K562 (cell line): ENCODE data around the gene AGAP1. TPM values are rescaled to one million over a fixed set of nuclear protein-coding genes. Genes with fewer than 3 reads are reported as not detected.

Experiments used
- ATAC-seq: fragments of 200-7000 bp; cut with Tn5 transposase; 3 replicates; pipeline ENCODE4 v1.9.1; 2020; ENCODE audit warnings: moderate library complexity
- BruUV-seq: library from RNA; stranded (reverse); fragments of 400-500 nt; replicated peaks from 2 replicates; lab custom pipeline; 2021; lab: Mats Ljungman, UMichigan
- CTCF ChIA-PET: fragments of 300-600 bp; formaldehyde crosslinking; extraction: SDS; loops from one replicate; lab custom pipeline; 2021; ENCODE audit warnings: low intra/inter-chr PET ratio; lab: Yijun Ruan, JAX
- POLR2A ChIA-PET: fragments of 300-600, 350-650 bp; sonication (Branson Sonifier 250); formaldehyde crosslinking; extraction: SDS; loops from one replicate; lab custom pipeline; 2021; ENCODE audit warnings: antibody characterized with exemption, inconsistent platforms; lab: Yijun Ruan, JAX
- DNase-seq, 4 experiments: peaks; one replicate each; pipeline versions ENCODE4 v3.0.0 to v3.0.0-alpha.2; 2011 to 2018; ENCODE audit warnings: low spot score in 3 of 4, mixed read lengths in 3 of 4; ENCODE audit errors: extremely low read depth in 1 of 4
- FAIRE-seq: peaks from 2 replicates; lab custom pipeline; 2011; peaks lifted over from hg19 to GRCh38; lab: Jason Lieb, UNC
- H2AFZ ChIP-seq: 2 replicates; pipeline ENCODE4 v1.6.0; 2011; ENCODE audit warnings: low read depth, low read length, control low read depth, inconsistent platforms
- H3K27ac ChIP-seq: fragments of 200-600 bp; 3 replicates; pipeline ENCODE4 v1.8.0; 2011; ENCODE audit warnings: low read depth, mild to moderate bottlenecking, control low read depth, inconsistent platforms, low read length, moderate library complexity, mixed read lengths; ENCODE audit errors: extremely low read depth
- H3K27me3 ChIP-seq, 2 experiments: fragments of 300-600 bp in 1 of 2; 2 replicates in 1 of 2; 3 replicates in 1 of 2; pipeline versions ENCODE4 v1.6.0 to v1.8.0; 2011; ENCODE audit warnings: inconsistent platforms in 2 of 2, low read length in 2 of 2, mild to moderate bottlenecking in 1 of 2, mixed read lengths in 1 of 2, moderate library complexity in 1 of 2; ENCODE audit not compliant: control insufficient read depth in 2 of 2, insufficient read depth in 2 of 2
- H3K36me3 ChIP-seq: fragments of 300-600 bp; 3 replicates; pipeline ENCODE4 v1.8.0; 2011; ENCODE audit warnings: mild to moderate bottlenecking, low read length, inconsistent platforms; ENCODE audit not compliant: control insufficient read depth, insufficient read depth
- H3K4me1 ChIP-seq, 2 experiments: fragments of 200-600 bp in 1 of 2; replicated peaks in 1 of 2; 2 replicates in 1 of 2; 3 replicates in 1 of 2; pipeline versions ENCODE4 v1.5.1 to v1.8.0; 2011; ENCODE audit warnings: inconsistent platforms in 2 of 2, low read length in 2 of 2, mild to moderate bottlenecking in 1 of 2, mixed read lengths in 1 of 2, moderate library complexity in 1 of 2; ENCODE audit not compliant: control insufficient read depth in 2 of 2, insufficient read depth in 2 of 2
- H3K4me2 ChIP-seq: 2 replicates; pipeline ENCODE4 v1.6.1; 2011; ENCODE audit warnings: low read length, control low read depth, inconsistent platforms, mixed read lengths; ENCODE audit not compliant: insufficient read depth
- H3K4me3 ChIP-seq: fragments of 200-600 bp; sonication (generic), shearing (Covaris generic); 2 replicates; pipeline ENCODE4 v1.5.1; 2016; ENCODE audit warnings: control low read depth, inconsistent platforms
- H3K79me2 ChIP-seq: fragments of 200-600 bp; 3 replicates; pipeline ENCODE4 v1.8.0; 2011; ENCODE audit warnings: low read length, inconsistent platforms; ENCODE audit not compliant: control insufficient read depth, insufficient read depth
- H3K9ac ChIP-seq, 2 experiments: 2 replicates each; pipeline versions ENCODE4 v1.6.0 to v1.6.1; 2011; ENCODE audit warnings: low read depth in 2 of 2, low read length in 2 of 2, control low read depth in 1 of 2, inconsistent platforms in 1 of 2, mild to moderate bottlenecking in 1 of 2, mixed read lengths in 1 of 2; ENCODE audit not compliant: insufficient read depth in 1 of 2
- H3K9me1 ChIP-seq: one replicate; pipeline ENCODE4 v1.6.0; 2011; ENCODE audit warnings: inconsistent platforms, mild to moderate bottlenecking, low read length, moderate library complexity; ENCODE audit not compliant: control insufficient read depth, insufficient read depth
- H3K9me3 ChIP-seq: replicated peaks from 2 replicates; pipeline ENCODE4 v1.5.1; 2011; ENCODE audit warnings: low read depth, low read length, inconsistent platforms; ENCODE audit not compliant: control insufficient read depth, insufficient read depth
- H4K20me1 ChIP-seq: replicated peaks from 2 replicates; pipeline ENCODE4 v1.6.1; 2011; ENCODE audit warnings: low read length, inconsistent platforms, mixed read lengths; ENCODE audit not compliant: control insufficient read depth, insufficient read depth
- BRD4 ChIP-seq: fragments of 200-600 bp; sonication (generic); IDR thresholded peaks from 2 replicates; pipeline ENCODE4 v1.6.1; 2017; ENCODE audit warnings: inconsistent platforms
- CC2D1A ChIP-seq: fragments of 450-650 bp; IDR thresholded peaks from 2 replicates; pipeline ENCODE4 v1.6.1; 2017; ENCODE audit warnings: mild to moderate bottlenecking
- KLF1 ChIP-seq: fragments of 450-650 bp; IDR thresholded peaks from 2 replicates; pipeline ENCODE4 v1.6.1; 2016; ENCODE audit warnings: missing genetic modification characterization, missing compliant biosample characterization
- PRMT5 ChIP-seq: sonication (generic); formaldehyde crosslinking; IDR thresholded peaks from 2 replicates; pipeline ENCODE4 v1.5.0; 2020; ENCODE audit warnings: missing genetic modification reagents
- RERE ChIP-seq: sonication (generic); formaldehyde crosslinking; IDR thresholded peaks from 2 replicates; pipeline ENCODE4 v1.8.0; 2023; ENCODE audit warnings: missing genetic modification reagents, mild to moderate bottlenecking, borderline replicate concordance
- THRAP3 ChIP-seq: fragments of 450-650 bp; IDR thresholded peaks from 2 replicates; pipeline ENCODE4 v1.6.1; 2016; ENCODE audit warnings: mild to moderate bottlenecking, inconsistent platforms, borderline replicate concordance
- WGBS: fragments of 100-300 bp; shearing (Covaris generic); methylation state at CpG from one replicate; pipeline ENCODE4 v1.1.6; 2016; ENCODE audit warnings: low coverage, mixed read lengths; ENCODE audit not compliant: insufficient coverage; ENCODE audit errors: missing lambda C conversion rate; 5-methylcytosine and 5-hydroxymethylcytosine counted together
- in situ Hi-C: fragments of 300-500 bp; cut with MboI; formaldehyde crosslinking; loops from 4 replicates; pipeline ENCODE4 v1.15.0; 2018; ENCODE audit warnings: inconsistent platforms, mixed read lengths
- intact Hi-C: fragments of 100-400 bp; cut with micrococcal nuclease; formaldehyde crosslinking; loops from 2 replicates; pipeline ENCODE4 v1.14.2; 2022
- polyA plus RNA-seq, 8 experiments: library from polyadenylated mRNA; depleted of rRNA in 4 of 8; stranded (reverse) in 5 of 8; unstranded in 3 of 8; fragments of >200 nt; fragmentation: Nextera tagmentation in 2 of 8; fragmentation: Illumina TruSeq in 1 of 8; extraction: Ambion mirVana in 2 of 8; extraction: Trizol in 1 of 8; gene quantifications; 2 replicates each; pipeline versions ENCODE4 v1.2.1 to v1.2.3, GENCODE V29; 2011 to 2014; ENCODE audit warnings: inconsistent platforms in 1 of 8, missing spikeins in 1 of 8
- total RNA-seq, 7 experiments: library from RNA; depleted of rRNA in 6 of 7; stranded (reverse); fragments of >200 nt in 6 of 7; fragmentation: Illumina TruSeq in 2 of 7; extraction: Trizol in 2 of 7; gene quantifications; 2 replicates each; pipeline versions ENCODE4 v1.2.1 to v1.2.3, GENCODE V29; 2011 to 2021; ENCODE audit warnings: low replicate concordance in 1 of 7
- TF ChIP-seq, protein P1 (sequence below): fragments of 250-450 bp; sonication (Bioruptor Pico); IDR thresholded peaks from 2 replicates; pipeline ENCODE4 v1.5.1; 2021; ENCODE audit warnings: mild to moderate bottlenecking

Gene AGAP1
- total and polyA plus RNA-seq, 9 of the 15 experiments (the other 6 are each of a cell fraction or from before 2014, with no cell fraction given): 1.3 to 24.0 (median 10.6) TPM

- intact Hi-C loops: no loop called here
- peaks cover 2% of the 10 kb centered on the region; the same call in 1 of the 3 replicates for H3K36me3 ChIP-seq
- H3K4me3 ChIP-seq: no peak overlapping the region
- H3K79me2 ChIP-seq: no peaks in the 10 kb centered on the region
- no peaks in the 10 kb centered on the region for H3K9me1 ChIP-seq
- H3K4me2 ChIP-seq: no peak overlapping the region
- ATAC-seq (no peak), DNase-seq (no peak), FAIRE-seq (no peak)
- BruUV-seq: no TSS peak
- H4K20me1 ChIP-seq: no peaks in the 10 kb centered on the region
- WGBS: 67% methylated on average over 5 of the region's 7 CpGs
- H3K9me3 ChIP-seq: no peaks in the 10 kb centered on the region
- H3K27me3 ChIP-seq: no peaks in the 10 kb centered on the region
- H3K27ac ChIP-seq: no peak overlapping the region
- ChIA-PET CTCF (no interaction called here), POLR2A (no interaction called here)
- no peak overlapping the region for H2AFZ ChIP-seq
- in situ Hi-C loops: no loop called here
- TF ChIP-seq BRD4 (no peak), RERE (CRISPR knock-in tag) (no peak), THRAP3 (no peak), PRMT5 (CRISPR knock-in tag) (no peak), CC2D1A (no peak), KLF1 (tag) (no peak)
- TF ChIP-seq, protein P1, sequence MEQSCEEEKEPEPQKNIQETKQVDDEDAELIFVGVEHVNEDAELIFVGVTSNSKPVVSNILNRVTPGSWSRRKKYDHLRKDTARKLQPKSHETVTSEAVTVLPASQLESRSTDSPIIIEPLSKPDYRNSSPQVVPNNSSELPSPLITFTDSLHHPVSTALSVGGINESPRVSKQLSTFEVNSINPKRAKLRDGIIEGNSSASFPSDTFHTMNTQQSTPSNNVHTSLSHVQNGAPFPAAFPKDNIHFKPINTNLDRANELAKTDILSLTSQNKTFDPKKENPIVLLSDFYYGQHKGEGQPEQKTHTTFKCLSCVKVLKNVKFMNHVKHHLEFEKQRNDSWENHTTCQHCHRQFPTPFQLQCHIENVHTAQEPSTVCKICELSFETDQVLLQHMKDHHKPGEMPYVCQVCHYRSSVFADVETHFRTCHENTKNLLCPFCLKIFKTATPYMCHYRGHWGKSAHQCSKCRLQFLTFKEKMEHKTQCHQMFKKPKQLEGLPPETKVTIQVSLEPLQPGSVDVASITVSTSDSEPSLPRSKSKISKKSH (CRISPR knock-in tag): no peak
- H3K4me1 ChIP-seq: no peaks in the 10 kb centered on the region
- no peak overlapping the region for H3K9ac ChIP-seq
These were observed 544.3 kb downstream of the AGAP1 start for GRCh38 chr2:236038096-236038495.
